Measurements from ENCODE around the gene MECR. TPM values are rescaled to one million over a fixed set of nuclear protein-coding genes. Genes with fewer than 3 reads are reported as not detected.

The MECR gene
- total RNA-seq, 3 donors from 2014 or later = 29.8 to 35.4 (median 32.6) TPM

DNA sequence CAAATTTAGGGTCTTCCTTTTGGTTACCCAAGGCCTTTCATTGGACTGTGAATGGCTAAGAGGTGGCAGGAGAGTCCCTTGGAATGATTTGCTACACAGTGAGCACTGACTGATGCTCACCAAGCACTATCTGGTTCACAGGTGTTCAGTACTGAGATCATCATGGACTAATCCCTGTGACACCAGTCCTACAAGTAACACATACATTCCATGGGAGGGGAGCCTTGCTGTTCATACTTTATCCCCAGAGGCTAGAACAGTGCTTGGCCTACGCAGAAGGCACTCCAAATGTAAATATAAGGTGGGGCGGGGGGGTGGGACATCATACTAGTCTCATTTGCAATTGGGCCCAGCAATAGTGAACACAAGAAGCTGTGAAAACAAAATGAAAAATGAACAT, 86.6 kb downstream of the MECR start:
- H3K4me1 Mint-ChIP-seq (ENCODE audit: low read depth) = no peaks in the 10 kb centered on the region
- no peak for DNase-seq
- no peak overlapping the region for H3K4me3 Mint-ChIP-seq
- no peak for ATAC-seq
- H3K27me3 Mint-ChIP-seq (ENCODE audit: low read depth) = no peaks in the 10 kb centered on the region
- peaks cover 43% of the 10 kb centered on the region for H3K36me3 Mint-ChIP-seq (ENCODE audit: insufficient read depth)
- no peaks in the 10 kb centered on the region for H3K9me3 Mint-ChIP-seq

DNA sequence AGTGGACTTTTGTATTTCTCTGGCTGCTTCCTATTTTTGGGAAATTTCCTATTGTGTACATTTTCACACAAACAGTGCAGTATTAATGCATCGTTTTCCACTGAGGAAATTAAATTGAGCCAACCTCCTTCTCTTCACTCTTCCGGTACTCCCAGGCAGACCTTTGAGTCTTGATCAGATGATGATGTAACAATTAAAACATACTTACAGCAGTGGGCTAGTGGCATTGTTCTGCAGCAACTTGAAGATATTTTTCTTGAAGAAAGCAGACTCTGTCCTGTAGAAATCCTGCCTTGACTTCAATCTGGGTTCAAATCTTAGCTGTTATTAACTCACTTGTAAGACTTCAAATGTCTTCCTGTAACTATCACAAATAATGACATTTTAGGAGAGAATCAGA, 88.0 kb downstream of the MECR start:
- Mint-ChIP-seq H3K9me3 (no peaks in the 10 kb centered on the region), H3K4me3 (no peak overlapping the region), H3K36me3 (ENCODE audit: insufficient read depth) (peaks cover 29% of the 10 kb centered on the region), H3K4me1 (ENCODE audit: low read depth) (no peaks in the 10 kb centered on the region), H3K27me3 (ENCODE audit: low read depth) (no peaks in the 10 kb centered on the region)
- no peak for ATAC-seq
- no peak for DNase-seq

Other genes starting within 250 kb of the MECR start
- gene TMEM200B, start 107.0 kb downstream of the MECR start, total RNA-seq = 1 to 10 TPM in 2 of 3 donors, under 1 TPM in 1; 0.61 to 1.7 (median 1.0) TPM
- 100 to 1,000 TPM; 104 to 109 (median 106) TPM for gene SRSF4, start 49.0 kb downstream of the MECR start, total RNA-seq
- under 1 TPM; 0.19 to 0.78 (median 0.32) TPM for gene PTPRU, start 5.6 kb upstream of the MECR start, total RNA-seq

All from activated T-cell treated with anti-CD3 and anti-CD28 coated beads, Interleukin-2, amount 50 U/mL, for 4 hours (primary cell).